H1 (cell line): Measurements from ENCODE around the gene KRT7. TPM values are rescaled to one million over a fixed set of nuclear protein-coding genes. Genes with fewer than 3 reads are reported as not detected.

Experiments
- EZH2 ChIP-seq: fragments of 200-600 bp; sonication (generic); IDR thresholded peaks from 2 replicates; pipeline ENCODE4 v1.7.1; 2012; ENCODE audit warnings: low read depth, mild to moderate bottlenecking, moderate library complexity, low read length, inconsistent platforms; ENCODE audit not compliant: severe bottlenecking
- GTF2F1 ChIP-seq: IDR thresholded peaks from 2 replicates; pipeline ENCODE4 v1.6.1; 2012; ENCODE audit warnings: low read depth, low read length, improper control_type of control experiment, borderline replicate concordance
- KDM4A ChIP-seq: IDR thresholded peaks from one replicate; pipeline ENCODE4 v1.7.1; 2012; ENCODE audit warnings: low read depth, mild to moderate bottlenecking, moderate library complexity, low read length, inconsistent platforms; ENCODE audit not compliant: severe bottlenecking
- NANOG ChIP-seq: IDR thresholded peaks from 2 replicates; pipeline ENCODE4 v1.6.1; 2011; ENCODE audit warnings: low read length, low read depth, mild to moderate bottlenecking, inconsistent platforms; ENCODE audit not compliant: insufficient read depth, poor library complexity, severe bottlenecking
- NRF1 ChIP-seq: IDR thresholded peaks from 2 replicates; pipeline ENCODE4 v1.6.1; 2011; ENCODE audit warnings: mild to moderate bottlenecking, low read depth, low read length, improper control_type of control experiment
- POLR2AphosphoS5 ChIP-seq: IDR thresholded peaks from 2 replicates; pipeline ENCODE4 v1.6.1; 2011; ENCODE audit warnings: low read depth, low read length
- RXRA ChIP-seq: IDR thresholded peaks from 2 replicates; pipeline ENCODE4 v1.6.1; 2011; ENCODE audit warnings: low read depth, mild to moderate bottlenecking, low read length, moderate library complexity; ENCODE audit not compliant: insufficient read depth
- ZNF274 ChIP-seq: IDR thresholded peaks from 2 replicates; pipeline ENCODE4 v1.7.0; 2012; ENCODE audit warnings: low read length, borderline replicate concordance; ENCODE audit errors: extremely low read depth
- polyA plus RNA-seq, 7 experiments: library from polyadenylated mRNA; depleted of rRNA in 3 of 7; stranded (reverse) in 5 of 7; unstranded in 2 of 7; fragments of >200 nt in 5 of 7; fragments of 200-250 nt in 2 of 7; gene quantifications; 1 replicate in 5 of 7; 2 replicates in 1 of 7; 4 replicates in 1 of 7; pipeline versions ENCODE4 v1.2.1 to v1.2.3, GENCODE V29; 2011 to 2013; ENCODE audit warnings: missing spikeins in 2 of 7, mixed read lengths in 2 of 7
- total RNA-seq: library from RNA; stranded (reverse); fragmentation: NEBNext Ultra II Directional; extraction: Animal tissue kit (Norgen Biotek cat#: 25700); gene quantifications from 2 replicates; pipeline ENCODE4 v1.2.1, GENCODE V29; 2021
- TF ChIP-seq, protein P1 (sequence below): IDR thresholded peaks from 2 replicates; pipeline ENCODE4 v1.6.1; 2012; ENCODE audit warnings: low read length, inconsistent platforms

The KRT7 gene
- total and polyA plus RNA-seq, 2 of the 8 experiments (the other 6 are each of a cell fraction or from before 2014, with no cell fraction given) = 13.2 to 19.0 TPM

DNA sequence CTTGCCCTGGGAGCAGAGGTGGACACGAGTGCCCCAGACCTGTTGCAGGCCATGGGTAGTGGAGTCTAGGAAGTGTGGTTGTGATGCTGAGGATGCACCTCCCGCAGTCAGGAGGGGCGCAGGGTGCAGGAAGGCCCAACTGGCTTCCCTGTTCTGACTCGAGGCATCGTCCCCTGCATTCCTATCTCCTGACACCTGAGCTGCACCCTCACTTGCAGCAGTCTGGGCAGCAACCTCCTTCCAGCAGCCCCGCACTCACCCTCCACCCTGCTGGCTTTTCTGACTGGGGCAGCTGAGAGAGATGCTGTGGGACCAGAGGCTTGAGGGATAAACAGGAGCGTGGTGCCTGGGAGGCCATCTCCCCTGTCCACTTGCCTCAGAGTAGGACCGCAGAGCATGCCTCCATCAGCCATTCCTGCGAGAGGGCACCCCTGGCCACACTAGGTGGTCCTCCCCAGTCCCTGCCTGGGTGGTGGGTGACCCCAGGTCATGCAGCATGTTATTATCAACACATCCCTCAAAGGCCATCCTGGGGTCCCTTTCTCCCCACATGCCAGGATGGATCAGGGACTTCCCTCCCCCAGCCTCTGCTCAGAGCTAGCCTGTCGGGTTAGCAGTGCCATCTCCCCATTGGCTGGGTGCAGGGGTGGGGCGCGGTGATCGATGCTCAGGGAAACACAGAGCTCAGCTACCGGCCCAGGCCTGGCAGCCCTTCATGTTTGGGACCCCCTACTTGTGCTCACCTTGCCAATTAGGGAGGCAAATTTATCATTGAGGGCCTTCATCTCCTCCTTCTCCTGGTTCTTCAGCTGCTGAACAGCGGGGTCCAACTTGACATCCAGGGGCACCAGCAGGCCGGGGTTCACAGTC is 41.9 kb upstream of the KRT7 start (continued):
- TF ChIP-seq EZH2 = no peak
- TF ChIP-seq ZNF274 = no peak
- TF ChIP-seq, protein P1, sequence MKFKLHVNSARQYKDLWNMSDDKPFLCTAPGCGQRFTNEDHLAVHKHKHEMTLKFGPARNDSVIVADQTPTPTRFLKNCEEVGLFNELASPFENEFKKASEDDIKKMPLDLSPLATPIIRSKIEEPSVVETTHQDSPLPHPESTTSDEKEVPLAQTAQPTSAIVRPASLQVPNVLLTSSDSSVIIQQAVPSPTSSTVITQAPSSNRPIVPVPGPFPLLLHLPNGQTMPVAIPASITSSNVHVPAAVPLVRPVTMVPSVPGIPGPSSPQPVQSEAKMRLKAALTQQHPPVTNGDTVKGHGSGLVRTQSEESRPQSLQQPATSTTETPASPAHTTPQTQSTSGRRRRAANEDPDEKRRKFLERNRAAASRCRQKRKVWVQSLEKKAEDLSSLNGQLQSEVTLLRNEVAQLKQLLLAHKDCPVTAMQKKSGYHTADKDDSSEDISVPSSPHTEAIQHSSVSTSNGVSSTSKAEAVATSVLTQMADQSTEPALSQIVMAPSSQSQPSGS = no peak
- TF ChIP-seq GTF2F1 = no peak
- no peak for TF ChIP-seq RXRA
- no peak for TF ChIP-seq POLR2AphosphoS5
- no peak for TF ChIP-seq NRF1
- no peak for TF ChIP-seq NANOG
- no peak for TF ChIP-seq KDM4A
